Natural killer cell (primary cell): ENCODE data around the gene MATK. TPM values are rescaled to one million over a fixed set of nuclear protein-coding genes. Genes with fewer than 3 reads are reported as not detected.
A peak's percentile ranks its signal among the peaks of the same experiment; 100 is the strongest.

Experiments
- ATAC-seq, 3 donors: fragments of 150-1000 bp in 2 of 3; fragments of 200-7000 bp in 1 of 3; cut with Tn5 transposase; 1 replicate in 1 of 3; 2 replicates in 2 of 3; pipeline ENCODE4 v1.10.0; 2021; ENCODE audit warnings: mild to moderate bottlenecking in 2 of 3, moderate library complexity in 2 of 3
- DNase-seq, 2 donors: peaks; one replicate each; pipeline versions ENCODE4 v3.0.0 to v3.0.0-alpha.2; 2013 to 2021; ENCODE audit warnings: mixed read lengths in 1 of 2
- H3K27ac ChIP-seq: one replicate; pipeline ENCODE4 v1.5.1; 2013; ENCODE audit warnings: mild to moderate bottlenecking, low read length
- H3K27me3 ChIP-seq: one replicate; pipeline ENCODE4 v1.6.1; 2013; ENCODE audit warnings: low read length; ENCODE audit not compliant: control insufficient read depth, insufficient read depth
- H3K36me3 ChIP-seq: one replicate; pipeline ENCODE4 v1.6.1; 2013; ENCODE audit warnings: low read length; ENCODE audit not compliant: control insufficient read depth, insufficient read depth
- H3K4me1 ChIP-seq: one replicate; pipeline ENCODE4 v1.6.1; 2013; ENCODE audit warnings: low read length; ENCODE audit not compliant: control insufficient read depth, insufficient read depth
- H3K4me3 ChIP-seq: one replicate; pipeline ENCODE4 v1.5.1; 2013; ENCODE audit warnings: low read length
- H3K9me3 ChIP-seq: one replicate; pipeline ENCODE4 v1.6.1; 2013; ENCODE audit warnings: low read length; ENCODE audit not compliant: control insufficient read depth, insufficient read depth
- H3K27ac Mint-ChIP-seq, 2 donors: one replicate each; pipeline ENCODE4 v1.8.0; 2022; ENCODE audit warnings: mild to moderate bottlenecking in 2 of 2, mixed read lengths in 2 of 2, moderate library complexity in 1 of 2
- H3K27me3 Mint-ChIP-seq, 2 donors: one replicate each; pipeline ENCODE4 v1.8.0; 2022; ENCODE audit warnings: low read depth in 2 of 2, mixed read lengths in 2 of 2
- H3K36me3 Mint-ChIP-seq: one replicate; pipeline ENCODE4 v1.8.0; 2022; ENCODE audit warnings: mixed read lengths
- H3K4me1 Mint-ChIP-seq, 2 donors: one replicate each; pipeline ENCODE4 v1.8.0; 2022; ENCODE audit warnings: mixed read lengths in 2 of 2
- H3K4me3 Mint-ChIP-seq: one replicate; pipeline ENCODE4 v1.8.0; 2022; ENCODE audit warnings: mild to moderate bottlenecking, moderate library complexity, mixed read lengths
- H3K9me3 Mint-ChIP-seq, 2 donors: one replicate each; pipeline ENCODE4 v1.8.0; 2022; ENCODE audit warnings: mixed read lengths in 2 of 2
- CTCF ChIP-seq: fragments of 200-600 bp; IDR thresholded peaks from one replicate; pipeline ENCODE4 v1.8.0; 2022; ENCODE audit warnings: antibody characterized with exemption
- WGBS: methylation state at CpG from one replicate; pipeline ENCODE4 v1.1.7; 2013; ENCODE audit warnings: missing lambda C conversion rate; ENCODE audit not compliant: insufficient coverage; 5-methylcytosine and 5-hydroxymethylcytosine counted together
- intact Hi-C: fragments of 100-400 bp; cut with micrococcal nuclease; formaldehyde crosslinking; loops from one replicate; pipeline ENCODE4 v1.14.2; 2022
- total RNA-seq, 4 donors: library from RNA; stranded (reverse); fragments of 120-200 nt in 1 of 4; gene quantifications; one replicate each; pipeline versions ENCODE4 v1.2.3 to v1.2.4, GENCODE V29; 2013 to 2022

Gene MATK
- total RNA-seq, 3 donors from 2014 or later (not counting 1 experiment from before 2014, with no cell fraction given) = 269 to 353 (median 317) TPM

DNA sequence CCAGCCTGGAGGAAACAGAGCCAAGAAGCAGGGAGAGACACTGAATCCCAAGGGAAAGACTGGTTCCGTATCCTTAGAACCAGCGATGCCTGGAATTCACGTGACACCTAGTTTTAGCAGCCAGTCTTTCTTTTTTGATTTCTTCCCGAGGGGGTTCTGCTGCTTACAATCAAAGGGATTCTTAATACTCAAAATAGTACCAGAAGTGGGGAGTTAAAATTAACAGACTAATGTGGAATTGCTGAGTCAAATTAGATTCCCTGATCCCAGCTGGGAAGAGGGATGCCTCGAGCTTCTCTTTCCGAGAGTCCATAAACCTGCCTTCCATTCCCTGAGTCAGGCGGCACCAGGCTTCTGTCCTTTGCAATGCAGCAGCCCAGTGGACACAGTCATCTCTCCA lies 4.8 kb upstream of the MATK start:
- peak overlapping the region; percentile 84 for H3K27ac ChIP-seq
- H3K9me3 Mint-ChIP-seq = peaks cover 0 to 3% of the 10 kb centered on the region in 2 donors
- no peak for TF ChIP-seq CTCF
- peak overlapping the region; percentile 88 for H3K4me3 Mint-ChIP-seq
- H3K4me1 Mint-ChIP-seq = peaks cover 42 to 55% of the 10 kb centered on the region in 2 donors
- no peak for DNase-seq
- whole genome bisulfite sequencing = 93% methylated on average over 7 of the region's 7 CpGs
- H3K36me3 Mint-ChIP-seq = no peaks in the 10 kb centered on the region
- intact Hi-C loops = no loop called here
- ATAC-seq = no peak
- H3K27ac Mint-ChIP-seq = peak overlapping the region; percentile 92 to 96
- no peaks in the 10 kb centered on the region for H3K36me3 ChIP-seq
- peaks cover 69% of the 10 kb centered on the region for H3K4me1 ChIP-seq
- H3K9me3 ChIP-seq = peaks cover 3% of the 10 kb centered on the region
- H3K27me3 Mint-ChIP-seq = no peaks in the 10 kb centered on the region
- no peaks in the 10 kb centered on the region for H3K27me3 ChIP-seq
- no peak overlapping the region for H3K4me3 ChIP-seq

DNA sequence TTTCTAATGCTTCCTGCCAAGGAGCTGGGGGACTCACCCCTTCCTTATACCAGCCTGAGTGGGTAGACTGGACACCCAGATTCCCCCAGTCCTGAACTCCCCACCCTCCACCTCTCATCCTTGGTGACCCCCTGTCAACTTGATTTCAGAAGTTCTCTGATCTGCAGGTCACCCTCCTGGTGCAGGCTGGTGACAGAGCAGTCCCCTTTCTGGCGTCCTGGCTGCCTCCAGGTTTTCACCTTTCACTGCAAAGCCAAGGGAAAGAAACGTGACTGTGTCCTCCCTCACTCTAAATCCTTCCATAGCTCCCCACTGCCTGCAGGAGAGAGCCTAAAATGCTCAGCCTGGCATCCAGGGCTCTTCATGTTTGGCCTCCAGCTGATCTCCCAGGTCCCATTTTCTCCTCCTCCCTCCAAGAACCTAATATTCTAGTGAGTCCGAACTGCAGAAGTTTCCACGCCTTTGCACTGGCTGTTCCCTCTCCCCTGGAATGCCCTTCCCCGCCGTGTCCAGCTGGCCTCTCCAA lies 4.1 kb upstream of the MATK start:
- H3K27ac ChIP-seq = peak overlapping the region; percentile 84
- H3K4me3 Mint-ChIP-seq = peak overlapping the region; percentile 88
- H3K4me3 ChIP-seq = no peak overlapping the region
- ATAC-seq = no peak
- H3K27me3 ChIP-seq = no peaks in the 10 kb centered on the region
- peaks cover 0 to 3% of the 10 kb centered on the region in 2 donors for H3K9me3 Mint-ChIP-seq
- H3K4me1 Mint-ChIP-seq = peaks cover 42 to 55% of the 10 kb centered on the region in 2 donors
- 86% methylated on average over 6 of the region's 6 CpGs for WGBS
- TF ChIP-seq CTCF = no peak
- H3K27me3 Mint-ChIP-seq = no peaks in the 10 kb centered on the region
- intact Hi-C loops = no loop called here
- H3K27ac Mint-ChIP-seq = peak overlapping the region; percentile 92 to 96
- H3K4me1 ChIP-seq = peaks cover 72% of the 10 kb centered on the region
- H3K36me3 Mint-ChIP-seq = no peaks in the 10 kb centered on the region
- no peak for DNase-seq
- no peaks in the 10 kb centered on the region for H3K36me3 ChIP-seq
- H3K9me3 ChIP-seq = peaks cover 3% of the 10 kb centered on the region

DNA sequence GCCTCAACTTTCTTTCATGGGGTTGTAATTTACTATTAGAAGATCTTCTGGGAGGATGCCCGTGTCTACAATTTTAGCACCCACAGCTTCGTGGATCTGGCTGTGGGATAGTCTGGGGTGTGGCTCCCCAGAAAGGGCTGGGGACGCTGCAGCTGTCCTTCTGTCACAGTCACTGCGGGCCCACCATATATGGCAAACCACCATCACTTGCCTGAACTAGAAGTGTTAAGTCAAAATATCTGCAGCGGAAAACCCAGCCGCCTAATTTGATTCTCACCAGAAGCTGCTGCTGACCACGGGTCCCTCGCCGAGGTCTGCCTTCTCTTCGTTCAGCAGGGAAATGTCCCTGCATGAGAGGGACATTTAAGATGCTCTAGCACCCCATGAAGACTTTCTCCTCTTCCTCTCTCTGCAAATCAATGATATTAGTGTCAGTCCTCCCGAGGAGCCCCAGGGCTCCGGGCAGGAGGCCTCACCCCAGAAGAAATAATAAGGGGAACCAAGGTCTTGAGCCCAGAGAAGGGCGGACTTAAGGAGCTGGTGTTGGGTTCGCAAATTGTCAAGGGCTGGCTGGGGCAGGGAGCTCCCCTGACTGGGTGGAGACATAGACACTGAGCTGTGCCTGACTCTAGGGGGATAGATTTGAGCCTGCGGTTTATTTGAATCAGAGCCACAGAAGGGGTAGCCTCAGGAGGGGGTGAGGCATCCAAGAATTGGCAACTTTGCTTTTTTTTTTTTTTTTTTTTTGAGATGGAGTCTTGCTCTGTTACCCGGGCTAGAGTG lies 3.0 kb upstream of the MATK start:
- peaks cover 80% of the 10 kb centered on the region for H3K4me1 ChIP-seq
- DNase-seq (peak; percentile 70 to 77), ATAC-seq (peak; percentile 67 to 82 (median 77))

More for the DNA sequence above, 3.0 kb upstream of the MATK start:
- H3K27ac Mint-ChIP-seq = peak overlapping the region; percentile 92 to 96
- H3K36me3 Mint-ChIP-seq = no peaks in the 10 kb centered on the region
- peaks cover 0 to 3% of the 10 kb centered on the region in 2 donors for H3K9me3 Mint-ChIP-seq
- H3K4me1 Mint-ChIP-seq = peaks cover 41 to 57% of the 10 kb centered on the region in 2 donors
- Histone ChIP-seq H3K4me3 (peak overlapping the region; percentile 15), H3K36me3 (peaks cover 2% of the 10 kb centered on the region), H3K27me3 (no peaks in the 10 kb centered on the region), H3K27ac (peak overlapping the region; percentile 84), H3K9me3 (peaks cover 3% of the 10 kb centered on the region)
- WGBS = 16% methylated on average over 15 of the region's 16 CpGs
- no peaks in the 10 kb centered on the region for H3K27me3 Mint-ChIP-seq
- H3K4me3 Mint-ChIP-seq = peak overlapping the region; percentile 88
- TF ChIP-seq CTCF = no peak
- intact Hi-C loops = loop anchor here (1.0 to 10.0 kb wide), 4 partner anchors 9 to 316 kb away; partner anchors contain the start of gene EEF2
